ENCODE data around the gene CCDC83. TPM values are rescaled to one million over a fixed set of nuclear protein-coding genes. Genes with fewer than 3 reads are reported as not detected.

Gene CCDC83
- total RNA-seq, 4 donors from 2014 or later: not detected

DNA sequence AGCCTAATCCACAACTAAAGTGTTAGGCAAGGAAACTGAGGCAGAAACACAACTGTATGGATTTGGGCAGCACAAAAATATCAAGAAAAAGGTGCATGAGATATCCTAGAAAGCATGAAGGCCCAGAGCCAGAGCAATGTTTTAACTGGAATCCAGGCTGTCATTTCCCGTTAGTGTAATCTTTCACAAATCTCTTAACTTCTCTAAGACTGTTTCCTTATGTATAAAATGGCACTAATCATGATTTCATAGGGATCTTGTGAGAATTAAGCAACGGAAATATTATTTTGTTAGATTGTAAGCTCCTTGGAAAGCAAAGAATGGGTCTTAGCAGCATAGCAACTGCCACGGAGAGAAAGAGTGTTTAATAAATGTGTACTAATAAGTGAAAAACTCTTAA lies 29.6 kb upstream of the CCDC83 start:
- no peak for DNase-seq (ENCODE audit: low spot score in 2 of 2)
- TF ChIP-seq CTCF (IDR thresholded peaks at IDR 0.05) (no peak), POLR2A (IDR thresholded peaks at IDR 0.05) (no peak), EP300 (IDR thresholded peaks at IDR 0.05) (no peak), POLR2AphosphoS5 (IDR thresholded peaks at IDR 0.05) (no peak)
- Histone ChIP-seq H3K4me3 (no peak overlapping the region), H3K9me3 (no peaks in the 10 kb centered on the region), H3K27me3 (no peaks in the 10 kb centered on the region), H3K36me3 (no peaks in the 10 kb centered on the region), H3K27ac (no peak overlapping the region), H3K4me1 (peaks cover 18% of the 10 kb centered on the region)
- WGBS: 60% methylated on average over 3 of the region's 3 CpGs

DNA sequence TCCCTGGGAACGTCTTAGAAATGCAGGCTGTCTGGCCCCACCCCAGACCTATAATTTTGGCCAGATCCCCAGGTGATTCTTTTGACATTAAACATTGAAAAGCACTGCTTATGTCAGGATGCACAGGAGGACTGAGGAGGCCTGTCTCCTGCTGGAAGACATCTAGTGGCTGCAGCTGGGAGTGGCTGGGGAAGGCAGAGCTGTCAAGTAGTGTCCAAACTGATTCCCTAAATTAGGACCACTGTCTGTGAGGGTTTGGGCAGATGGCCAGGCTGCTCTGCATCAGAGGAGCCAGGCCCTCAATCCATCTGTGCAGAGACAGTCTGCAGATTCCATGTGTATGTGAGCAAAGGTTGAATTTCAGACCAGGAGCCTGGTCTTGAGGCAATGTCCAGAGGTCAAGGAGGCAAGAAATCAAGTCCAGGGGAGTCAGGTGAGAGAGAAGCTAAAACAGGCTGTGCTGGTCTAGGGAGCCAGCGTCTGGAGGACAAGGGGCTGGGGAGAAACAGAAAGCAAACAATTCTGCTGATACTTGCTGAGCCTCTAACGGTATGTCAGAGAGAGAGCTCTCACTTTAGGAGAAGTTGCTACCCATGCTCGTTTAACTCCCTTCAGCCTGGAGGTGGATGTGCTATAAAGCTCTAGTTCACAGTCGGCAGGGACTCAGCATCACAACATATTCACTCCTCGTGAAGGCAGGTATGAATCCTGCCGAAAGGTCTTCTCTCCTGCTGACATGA lies 28.9 kb upstream of the CCDC83 start:
- 61% methylated on average over 7 of the region's 7 CpGs for WGBS
- H3K27ac ChIP-seq: no peak overlapping the region

DNA sequence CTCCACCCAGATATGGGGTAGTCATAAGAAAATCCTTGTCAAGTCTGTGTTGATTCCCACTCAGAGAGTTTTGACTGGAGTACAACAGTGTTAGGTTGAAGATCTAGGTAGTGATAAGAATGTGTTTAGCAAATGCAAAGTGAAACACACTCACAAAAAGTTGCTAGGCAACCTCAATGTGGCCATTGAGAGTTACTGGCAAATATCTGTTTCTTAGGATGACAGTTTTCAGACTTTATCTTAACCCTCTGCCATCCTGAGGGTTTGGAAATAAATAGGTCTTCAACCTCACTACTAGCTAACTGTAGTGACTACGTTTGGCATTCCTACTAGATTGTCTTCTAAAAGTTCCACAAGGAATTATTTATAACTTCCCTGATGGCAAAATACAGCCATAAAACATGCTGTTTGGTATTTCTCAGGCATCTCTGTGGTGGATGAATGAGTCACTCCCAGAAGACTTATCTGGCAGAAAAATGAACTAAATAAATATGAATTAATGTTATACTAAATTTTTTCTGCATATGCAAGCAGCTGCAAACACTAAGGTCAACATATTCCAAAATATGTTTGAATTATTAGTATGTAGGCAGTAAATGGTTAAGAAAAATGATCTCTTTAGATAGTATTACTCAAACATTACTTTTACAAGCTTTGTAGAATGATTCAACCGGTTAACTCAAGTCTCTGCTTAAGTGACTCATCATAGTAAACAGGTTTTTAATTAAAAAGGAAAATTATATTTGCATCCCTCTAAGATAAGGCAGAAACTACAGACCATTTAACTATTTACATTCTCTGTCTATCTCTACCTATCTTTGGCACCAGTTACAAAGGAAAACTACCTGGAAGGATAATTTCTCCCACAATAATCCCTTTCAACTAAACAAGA lies 27.2 kb upstream of the CCDC83 start:
- H3K27ac ChIP-seq: peak overlapping the region; percentile 55
- H3K4me1 ChIP-seq: peaks cover 18% of the 10 kb centered on the region
- TF ChIP-seq POLR2AphosphoS5 (IDR thresholded peaks at IDR 0.05) (no peak), POLR2A (IDR thresholded peaks at IDR 0.05) (no peak), EP300 (IDR thresholded peaks at IDR 0.05) (no peak), CTCF (IDR thresholded peaks at IDR 0.05) (no peak)
- no peaks in the 10 kb centered on the region for H3K27me3 ChIP-seq
- 12% methylated on average over 2 of the region's 2 CpGs for WGBS
- H3K36me3 ChIP-seq: no peaks in the 10 kb centered on the region
- DNase-seq (ENCODE audit: low spot score in 2 of 2): no peak
- H3K9me3 ChIP-seq: no peaks in the 10 kb centered on the region
- no peak overlapping the region for H3K4me3 ChIP-seq

More for the DNA sequence above, 28.9 kb upstream of the CCDC83 start:
- no peaks in the 10 kb centered on the region for H3K36me3 ChIP-seq
- no peak overlapping the region for H3K4me3 ChIP-seq
- no peaks in the 10 kb centered on the region for H3K27me3 ChIP-seq
- TF ChIP-seq POLR2AphosphoS5 (IDR thresholded peaks at IDR 0.05) (no peak), CTCF (IDR thresholded peaks at IDR 0.05) (peak in 1 of 2 donors; percentile 32), POLR2A (IDR thresholded peaks at IDR 0.05) (no peak)
- H3K4me1 ChIP-seq: peaks cover 18% of the 10 kb centered on the region
- DNase-seq (ENCODE audit: low spot score in 2 of 2): no peak
- no peaks in the 10 kb centered on the region for H3K9me3 ChIP-seq

DNA sequence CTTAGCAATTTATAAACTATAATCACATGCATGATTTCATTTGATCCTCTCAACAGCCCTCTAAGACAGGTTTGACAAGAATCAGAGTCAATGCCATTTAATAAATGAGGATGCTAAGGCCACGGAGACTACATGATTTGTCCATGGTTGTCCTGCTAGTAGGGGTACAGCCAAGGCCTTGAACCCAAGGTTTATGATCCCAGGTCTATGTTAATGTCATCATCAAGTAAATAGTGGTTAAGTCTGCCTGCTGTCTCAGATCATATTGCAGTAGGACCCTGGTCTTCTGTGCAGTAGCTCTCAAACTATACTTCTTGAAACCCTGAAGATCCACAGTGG lies 26.6 kb upstream of the CCDC83 start:
- H3K4me3 ChIP-seq: no peak overlapping the region
- peak overlapping the region; percentile 55 for H3K27ac ChIP-seq
- WGBS: 53% methylated on average over 1 of the region's 1 CpG
- no peak for DNase-seq (ENCODE audit: low spot score in 2 of 2)
- TF ChIP-seq POLR2AphosphoS5 (IDR thresholded peaks at IDR 0.05): no peak
- no peak for TF ChIP-seq POLR2A (IDR thresholded peaks at IDR 0.05)
- no peak for TF ChIP-seq CTCF (IDR thresholded peaks at IDR 0.05)
- TF ChIP-seq EP300 (IDR thresholded peaks at IDR 0.05): no peak
- no peaks in the 10 kb centered on the region for H3K9me3 ChIP-seq
- H3K27me3 ChIP-seq: no peaks in the 10 kb centered on the region
- H3K4me1 ChIP-seq: peaks cover 18% of the 10 kb centered on the region
- H3K36me3 ChIP-seq: no peaks in the 10 kb centered on the region

- DNase-seq (ENCODE audit: low spot score in 2 of 2): no peak
- no peaks in the 10 kb centered on the region for H3K36me3 ChIP-seq
- H3K4me3 ChIP-seq: no peak overlapping the region
- H3K4me1 ChIP-seq: peaks cover 18% of the 10 kb centered on the region
- WGBS: 96% methylated on average over 2 of the region's 2 CpGs
- H3K27ac ChIP-seq: no peak overlapping the region
- TF ChIP-seq EP300 (IDR thresholded peaks at IDR 0.05) (no peak), POLR2A (IDR thresholded peaks at IDR 0.05) (no peak), POLR2AphosphoS5 (IDR thresholded peaks at IDR 0.05) (no peak), CTCF (IDR thresholded peaks at IDR 0.05) (no peak)
- no peaks in the 10 kb centered on the region for H3K9me3 ChIP-seq
- H3K27me3 ChIP-seq: no peaks in the 10 kb centered on the region
Observed at GRCh38 chr11:85829172-85829571, 26.0 kb upstream of the CCDC83 start.
